ENCODE results near the gene APCDD1L.
"Not testable (repeated sequence)": the region's sequence is repeated elsewhere in the genome, so short reads cannot be mapped to it uniquely, and the experiment has no call there.

The APCDD1L gene

GRCh38 chr20:58512808-58513552, 2.2 kb downstream of the APCDD1L start:
- DNase-seq, result no peak

- DNase-seq, result no peak
Observed at GRCh38 chr20:58511861-58512260, 3.3 kb downstream of the APCDD1L start.

- peak; percentile 3 for DNase-seq
Observed at GRCh38 chr20:58511364-58511763, 3.8 kb downstream of the APCDD1L start.

GRCh38 chr20:58510921-58511320, 4.3 kb downstream of the APCDD1L start:
- no peak for DNase-seq

- DNase-seq, result no peak
Observed at GRCh38 chr20:58508762-58509395, 6.3 kb downstream of the APCDD1L start.

GRCh38 chr20:58506999-58507398, 8.2 kb downstream of the APCDD1L start:
- DNase-seq, result not testable (repeated sequence)

GRCh38 chr20:58504566-58504965, 10.6 kb downstream of the APCDD1L start:
- DNase-seq, result no peak

- no peak for DNase-seq
Observed at GRCh38 chr20:58503668-58504067, 11.5 kb downstream of the APCDD1L start.

GRCh38 chr20:58500256-58500655, 14.9 kb downstream of the APCDD1L start:
- DNase-seq, result no peak

GRCh38 chr20:58498470-58499068, 16.6 kb downstream of the APCDD1L start:
- no peak for DNase-seq

- no peak for DNase-seq
Observed at GRCh38 chr20:58497724-58498469, 17.3 kb downstream of the APCDD1L start.

- no peak for DNase-seq
Observed at GRCh38 chr20:58497076-58497641, 18.0 kb downstream of the APCDD1L start.

GRCh38 chr20:58496429-58496769, 18.8 kb downstream of the APCDD1L start:
- no peak for DNase-seq

GRCh38 chr20:58495623-58496428, 19.4 kb downstream of the APCDD1L start:
- no peak for DNase-seq

- DNase-seq, result no peak
Observed at GRCh38 chr20:58494923-58495622, 20.1 kb downstream of the APCDD1L start.

- no peak for DNase-seq
Observed at GRCh38 chr20:58492795-58493524, 22.2 kb downstream of the APCDD1L start.

- no peak for DNase-seq
Observed at GRCh38 chr20:58492074-58492718, 23.0 kb downstream of the APCDD1L start.

GRCh38 chr20:58486207-58486606, 29.0 kb downstream of the APCDD1L start:
- no peak for DNase-seq

GRCh38 chr20:58485393-58485792, 29.8 kb downstream of the APCDD1L start:
- DNase-seq, result no peak

- DNase-seq, result no peak
Observed at GRCh38 chr20:58483470-58483869, 31.7 kb downstream of the APCDD1L start.

Data from hematopoietic multipotent progenitor cell treated with erythropoietin and hydrocortisone succinate and interleukin-3 and kit ligand, for 8 days (in vitro differentiated cells).